NCI-H2227 (cell line): ENCODE measurements around the gene LIM2.
"Not testable (repeated sequence)": the region's sequence is repeated elsewhere in the genome, so short reads cannot be mapped to it uniquely, and the experiment has no call there.

Experiments
- DNase-seq: peaks from one replicate; lab custom pipeline; 2025; ENCODE audit not compliant: unreplicated experiment; lab: John Stamatoyannopoulos, UW

Gene LIM2

GRCh38 chr19:51387924-51388389, at the start of gene LIM2:
TSS of gene LIM2 (minus strand) at chr19:51387974. CDS start at chr19:51387443, 531 bp downstream.
- no peak for DNase-seq

DNA sequence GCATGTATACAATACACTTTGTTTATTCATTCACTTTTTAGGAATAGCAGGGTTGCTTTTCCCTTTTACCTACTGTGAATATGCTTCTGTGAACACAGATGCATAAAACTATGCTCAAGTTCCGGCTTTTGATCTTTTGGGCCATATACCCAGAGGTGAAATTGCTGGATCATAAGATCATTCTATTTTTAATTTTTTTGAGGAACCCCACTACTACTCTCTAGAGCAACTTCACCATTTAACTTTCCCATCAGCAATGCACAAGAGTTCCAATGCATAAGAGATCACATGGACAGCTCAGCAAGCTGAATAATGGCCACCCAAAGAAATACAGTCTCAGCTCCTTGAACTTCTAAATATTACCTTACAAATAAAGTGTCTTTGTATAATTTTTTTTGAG, 46.7 kb upstream of the LIM2 start:
- DNase-seq: no peak

- no peak for DNase-seq
These were observed 45.3 kb upstream of the LIM2 start for GRCh38 chr19:51433043-51433442.

DNA sequence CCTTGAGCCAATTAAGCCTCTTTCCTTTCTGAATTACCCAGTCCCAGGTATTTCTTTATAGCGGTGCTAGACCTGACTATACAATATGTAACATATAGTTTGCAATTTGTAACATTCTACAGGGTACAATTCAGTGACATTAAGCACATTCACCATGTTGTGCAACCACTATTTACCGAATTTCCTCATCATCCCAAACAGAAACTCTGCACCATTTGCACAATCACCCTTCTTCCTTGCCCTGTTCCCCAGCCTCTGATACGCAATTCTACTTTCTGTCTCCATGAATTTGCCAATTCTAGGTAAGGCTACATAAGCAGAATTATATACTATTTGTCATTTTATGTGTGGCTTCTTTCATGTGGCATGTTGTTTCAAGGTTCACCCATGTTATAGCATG, 43.4 kb upstream of the LIM2 start:
- DNase-seq: no peak

DNA sequence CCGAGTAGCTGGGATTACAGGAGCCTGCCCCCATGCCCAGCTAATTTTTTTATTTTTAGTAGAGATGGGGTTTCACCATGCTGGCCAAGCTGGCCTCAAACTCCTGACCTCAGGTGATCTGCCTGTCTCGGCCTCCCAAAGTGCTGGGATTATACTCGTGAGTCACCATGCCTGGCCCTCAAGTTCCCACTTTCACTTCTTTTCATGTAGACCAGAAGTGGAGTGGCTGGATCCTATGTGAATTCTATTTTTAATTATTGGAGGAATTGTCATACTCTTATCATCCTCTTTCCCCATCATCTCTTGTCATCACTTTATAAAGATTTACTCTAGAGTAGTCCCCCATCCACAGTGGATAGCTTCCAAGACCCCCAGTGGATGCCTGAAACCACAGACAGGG, 42.4 kb upstream of the LIM2 start:
- no peak for DNase-seq

- no peak for DNase-seq
These were observed 39.4 kb upstream of the LIM2 start for GRCh38 chr19:51427201-51427600.

- peak; percentile 66 for DNase-seq
These were observed 34.3 kb upstream of the LIM2 start for GRCh38 chr19:51422053-51422448.

GRCh38 chr19:51421229-51422052, 33.7 kb upstream of the LIM2 start:
- DNase-seq: no peak

GRCh38 chr19:51420511-51420910, 32.7 kb upstream of the LIM2 start:
- DNase-seq: not testable (repeated sequence)

GRCh38 chr19:51418707-51419106, 30.9 kb upstream of the LIM2 start:
- no peak for DNase-seq

- DNase-seq: no peak
These were observed 30.0 kb upstream of the LIM2 start for GRCh38 chr19:51417810-51418157.

DNA sequence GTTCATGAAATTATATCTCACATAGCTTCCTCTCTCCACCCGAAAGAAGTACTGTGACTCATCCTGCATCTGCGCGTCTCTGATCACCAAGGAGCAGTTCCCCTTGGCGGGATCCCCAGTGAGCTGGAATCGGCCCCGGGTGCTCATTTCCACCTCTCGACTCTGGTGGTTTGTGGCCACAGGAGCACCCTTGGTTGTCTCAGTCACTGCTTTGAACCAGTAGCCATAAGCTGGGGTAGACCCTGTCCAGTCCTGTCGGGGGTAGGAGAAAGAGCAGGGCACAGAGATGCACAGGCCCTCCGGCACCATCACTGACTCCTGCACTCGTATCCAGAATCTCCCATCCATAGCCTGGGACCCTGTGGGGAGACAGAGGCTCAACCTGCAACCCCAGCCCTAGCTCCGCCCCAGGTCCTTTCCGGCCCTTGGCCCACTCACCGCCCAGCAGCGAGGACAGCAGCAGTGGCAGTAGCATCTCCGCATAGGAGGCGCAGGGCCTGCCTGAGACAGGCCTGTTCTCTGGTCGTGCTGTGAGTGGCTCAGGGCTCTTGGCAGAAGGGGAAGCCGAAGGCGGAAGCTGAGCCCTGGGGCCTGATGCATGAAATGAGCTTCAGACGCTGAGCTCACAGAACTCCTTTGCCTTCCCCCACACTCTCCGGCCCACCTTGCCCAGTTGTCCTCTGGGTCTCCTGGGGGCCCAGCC, 29.5 kb upstream of the LIM2 start, which contains the start of gene SIGLEC10:
SIGLEC10 (minus strand) TSS at position 536 of the 703 bp plus-strand sequence; CDS start at position 475, 61 bp downstream.
- no peak for DNase-seq

DNA sequence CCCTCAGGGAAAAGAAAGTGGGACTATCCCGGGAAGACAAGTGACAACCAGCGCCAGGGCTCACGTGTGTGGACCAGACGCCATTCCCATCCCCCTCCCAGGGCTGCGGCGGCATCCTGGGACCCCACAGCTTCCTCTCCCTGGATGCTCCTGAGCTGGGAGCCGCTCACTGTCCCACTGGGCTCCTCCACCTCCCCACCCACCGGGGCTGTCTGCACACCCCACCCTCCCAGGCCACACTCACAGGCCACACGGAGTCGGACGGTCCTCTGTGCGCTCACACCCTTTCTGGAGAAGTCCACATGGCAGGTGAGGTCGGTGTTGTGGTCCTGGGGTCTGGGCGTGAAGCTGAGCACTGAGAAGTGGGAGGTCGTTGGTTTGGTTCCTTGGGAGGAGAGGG, 28.6 kb upstream of the LIM2 start:
- DNase-seq: not testable (repeated sequence)

DNA sequence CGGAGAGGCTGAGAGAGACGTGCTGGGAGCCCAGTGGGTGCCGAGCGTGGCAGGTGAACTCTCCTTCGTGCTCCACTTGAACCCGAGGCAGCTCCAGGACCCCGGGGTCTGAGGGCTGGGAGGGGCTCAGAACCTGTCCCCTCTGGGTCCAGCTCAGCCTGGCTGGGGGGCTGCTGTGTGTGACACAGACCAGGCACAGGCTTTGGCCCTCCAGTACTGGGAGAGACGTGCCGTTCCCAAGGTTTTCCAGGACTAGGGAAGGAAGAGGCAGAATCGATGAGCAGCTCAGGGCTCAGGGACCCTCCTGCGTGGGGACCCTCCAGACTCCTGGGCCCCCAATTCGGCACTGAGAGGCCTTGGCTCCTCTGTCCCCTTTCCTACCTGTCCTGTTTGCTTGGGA, 27.4 kb upstream of the LIM2 start:
- DNase-seq: no peak

- no peak for DNase-seq
These were observed 23.4 kb upstream of the LIM2 start for GRCh38 chr19:51410950-51411748.

- no peak for DNase-seq
These were observed 19.8 kb upstream of the LIM2 start for GRCh38 chr19:51407511-51408131.

DNA sequence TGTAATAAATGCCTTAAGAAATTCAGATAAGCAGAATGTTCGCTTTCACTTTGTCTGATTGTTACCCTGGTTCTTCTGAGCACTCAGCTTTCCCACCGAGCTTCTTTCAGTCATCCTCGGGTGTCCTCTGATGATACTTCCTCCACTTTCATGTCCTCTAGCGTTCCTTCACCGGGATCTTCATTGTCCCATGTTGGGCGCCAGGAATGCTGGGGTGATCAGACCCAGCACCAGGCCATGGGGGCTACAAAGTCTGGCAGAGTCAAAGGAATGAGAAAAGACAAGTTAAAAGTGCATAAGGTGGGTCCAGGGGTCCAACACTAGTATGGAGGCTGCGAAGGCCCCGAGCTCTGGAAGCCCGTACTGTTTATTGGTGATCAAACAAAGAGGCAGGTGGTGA, 14.3 kb upstream of the LIM2 start:
- no peak for DNase-seq

- DNase-seq: not testable (repeated sequence)
These were observed 12.2 kb upstream of the LIM2 start for GRCh38 chr19:51399936-51400335.

DNA sequence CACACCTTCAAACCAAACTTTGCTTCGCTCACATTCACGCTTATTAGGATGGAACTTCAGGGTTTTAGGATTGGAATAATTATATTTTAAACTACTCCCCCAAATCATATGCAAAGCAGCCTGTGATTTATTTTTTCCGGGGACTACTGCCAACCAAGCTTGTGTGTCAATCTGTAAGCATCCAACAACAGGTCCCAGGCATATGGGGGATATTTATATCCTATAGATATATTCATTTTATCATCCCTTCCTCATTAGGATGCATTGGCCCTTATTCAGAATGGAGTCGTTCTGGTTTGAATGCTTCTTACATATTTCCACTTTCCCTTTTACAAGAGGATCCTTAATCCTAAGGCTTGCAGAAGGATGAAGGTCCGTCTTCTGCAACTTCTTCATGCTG, 11.5 kb upstream of the LIM2 start:
- DNase-seq: no peak

DNA sequence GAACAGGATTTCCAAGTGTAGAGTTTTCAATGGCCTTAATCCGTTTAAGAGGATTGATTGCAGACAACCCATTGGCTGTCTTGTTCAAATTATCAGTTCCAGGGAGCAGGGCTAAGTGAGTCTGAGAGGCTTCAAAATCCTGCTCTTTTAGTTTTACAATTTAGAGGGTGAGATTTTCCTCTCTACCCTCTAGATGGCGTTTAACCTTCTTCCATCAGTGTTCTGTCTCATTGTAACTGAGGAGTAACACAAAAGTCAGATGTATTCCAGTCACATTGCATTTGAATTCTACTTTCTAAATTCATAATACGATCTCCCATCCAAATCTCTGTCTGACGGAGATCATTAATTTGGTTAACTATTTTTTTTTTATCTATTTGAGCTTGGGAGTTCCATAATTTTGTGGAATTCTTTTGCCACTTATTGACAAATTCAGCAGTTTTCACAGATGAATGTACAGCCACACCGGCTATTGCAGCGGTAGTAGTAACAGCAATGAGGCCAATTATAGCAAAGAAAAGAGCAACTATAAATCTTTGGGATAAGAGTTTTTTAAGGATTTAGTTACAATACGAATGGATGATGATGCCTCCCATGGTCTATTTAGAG, 10.4 kb upstream of the LIM2 start:
- peak; percentile 14 for DNase-seq

GRCh38 chr19:51397453-51397852, 9.7 kb upstream of the LIM2 start:
- DNase-seq: not testable (repeated sequence)
